ENCODE data around the gene PATJ.

Gene PATJ

GRCh38 chr1:62138029-62138428 lies 395.7 kb downstream of the PATJ start:
- in situ Hi-C loops (cut with MboI; ENCODE audit: low sequenced_read_pairs): no loop called here

GRCh38 chr1:62139410-62139809 lies 397.1 kb downstream of the PATJ start:
- in situ Hi-C loops (cut with MboI; ENCODE audit: low sequenced_read_pairs): no loop called here

- in situ Hi-C loops (cut with MboI; ENCODE audit: low sequenced_read_pairs): no loop called here
Measured at GRCh38 chr1:62140666-62141065, 398.4 kb downstream of the PATJ start.

- in situ Hi-C loops (cut with MboI; ENCODE audit: low sequenced_read_pairs): no loop called here
Measured at GRCh38 chr1:62142496-62142895, 400.2 kb downstream of the PATJ start.

- in situ Hi-C loops (cut with MboI; ENCODE audit: low sequenced_read_pairs): no loop called here
Measured at GRCh38 chr1:62144238-62144831, 402.1 kb downstream of the PATJ start.

- in situ Hi-C loops (cut with MboI; ENCODE audit: low sequenced_read_pairs): no loop called here
Measured at GRCh38 chr1:62159940-62160348, 417.7 kb downstream of the PATJ start.

GRCh38 chr1:62161711-62162110 lies 419.4 kb downstream of the PATJ start:
- in situ Hi-C loops (cut with MboI; ENCODE audit: low sequenced_read_pairs): no loop called here

GRCh38 chr1:62170380-62170779 lies 428.1 kb downstream of the PATJ start:
- in situ Hi-C loops (cut with MboI; ENCODE audit: low sequenced_read_pairs): loop anchor here (10.0 kb wide), 1 partner anchor 234 kb away; no protein-coding TSS in a partner anchor

GRCh38 chr1:62175568-62176179 lies 433.4 kb downstream of the PATJ start:
- in situ Hi-C loops (cut with MboI; ENCODE audit: low sequenced_read_pairs): loop anchor here (10.0 to 25.0 kb wide), 2 partner anchors 229 to 562 kb away; no protein-coding TSS in a partner anchor

- in situ Hi-C loops (cut with MboI; ENCODE audit: low sequenced_read_pairs): loop anchor here (10.0 to 25.0 kb wide), 2 partner anchors 228 to 561 kb away; no protein-coding TSS in a partner anchor
Measured at GRCh38 chr1:62176597-62177312, 434.5 kb downstream of the PATJ start.

GRCh38 chr1:62177621-62178020 lies 435.3 kb downstream of the PATJ start:
- in situ Hi-C loops (cut with MboI; ENCODE audit: low sequenced_read_pairs): loop anchor here (10.0 to 25.0 kb wide), 2 partner anchors 227 to 560 kb away; no protein-coding TSS in a partner anchor

GRCh38 chr1:62178372-62178771 lies 436.1 kb downstream of the PATJ start:
- in situ Hi-C loops (cut with MboI; ENCODE audit: low sequenced_read_pairs): loop anchor here (10.0 to 25.0 kb wide), 2 partner anchors 226 to 559 kb away; no protein-coding TSS in a partner anchor

GRCh38 chr1:62180054-62180453 lies 437.8 kb downstream of the PATJ start:
- in situ Hi-C loops (cut with MboI; ENCODE audit: low sequenced_read_pairs): loop anchor here (25.0 kb wide), 1 partner anchor 557 kb away; no protein-coding TSS in a partner anchor

GRCh38 chr1:62180639-62181038 lies 438.4 kb downstream of the PATJ start:
- in situ Hi-C loops (cut with MboI; ENCODE audit: low sequenced_read_pairs): loop anchor here (25.0 kb wide), 1 partner anchor 557 kb away; no protein-coding TSS in a partner anchor

- in situ Hi-C loops (cut with MboI; ENCODE audit: low sequenced_read_pairs): loop anchor here (25.0 kb wide), 1 partner anchor 556 kb away; no protein-coding TSS in a partner anchor
Measured at GRCh38 chr1:62181532-62181931, 439.3 kb downstream of the PATJ start.

GRCh38 chr1:62182157-62182556 lies 439.9 kb downstream of the PATJ start:
- in situ Hi-C loops (cut with MboI; ENCODE audit: low sequenced_read_pairs): loop anchor here (25.0 kb wide), 1 partner anchor 555 kb away; no protein-coding TSS in a partner anchor

- in situ Hi-C loops (cut with MboI; ENCODE audit: low sequenced_read_pairs): loop anchor here (25.0 kb wide), 1 partner anchor 554 kb away; no protein-coding TSS in a partner anchor
Measured at GRCh38 chr1:62183164-62184020, 441.1 kb downstream of the PATJ start.

- in situ Hi-C loops (cut with MboI; ENCODE audit: low sequenced_read_pairs): loop anchor here (25.0 kb wide), 1 partner anchor 553 kb away; no protein-coding TSS in a partner anchor
Measured at GRCh38 chr1:62184336-62184735, 442.1 kb downstream of the PATJ start.

- in situ Hi-C loops (cut with MboI; ENCODE audit: low sequenced_read_pairs): loop anchor here (25.0 kb wide), 1 partner anchor 552 kb away; no protein-coding TSS in a partner anchor
Measured at GRCh38 chr1:62185233-62185632, 443.0 kb downstream of the PATJ start.

GRCh38 chr1:62185677-62186076 lies 443.4 kb downstream of the PATJ start:
- in situ Hi-C loops (cut with MboI; ENCODE audit: low sequenced_read_pairs): loop anchor here (25.0 kb wide), 1 partner anchor 552 kb away; no protein-coding TSS in a partner anchor
